Mucosa of descending colon (tissue), 3 donors: ENCODE results near the gene EXOC6. TPM values are rescaled to one million over a fixed set of nuclear protein-coding genes. Genes with fewer than 3 reads are reported as not detected.
A peak's percentile ranks its signal among the peaks of the same experiment; 100 is the strongest.

Experiments used
- ATAC-seq: fragments of 200-7000 bp; cut with Tn5 transposase; one replicate; pipeline ENCODE4 v1.9.1; 2020; ENCODE audit warnings: mild to moderate bottlenecking, moderate library complexity
- DNase-seq, 3 donors: peaks; one replicate each; pipeline ENCODE4 v3.0.0-alpha.2; 2020
- H3K36me3 ChIP-seq: fragments of 200-600 bp; one replicate; pipeline ENCODE4 v1.8.0; 2021; ENCODE audit warnings: low read depth, mild to moderate bottlenecking
- H3K4me1 ChIP-seq: fragments of 200-600 bp; one replicate; pipeline ENCODE4 v1.8.0; 2021; ENCODE audit warnings: low read depth, mild to moderate bottlenecking
- H3K4me3 ChIP-seq: fragments of 200-600 bp; one replicate; pipeline ENCODE4 v1.8.0; 2021; ENCODE audit warnings: mild to moderate bottlenecking
- H3K9me3 ChIP-seq: fragments of 200-600 bp; one replicate; pipeline ENCODE4 v1.8.0; 2021; ENCODE audit warnings: mild to moderate bottlenecking
- intact Hi-C, 2 donors: fragments of 100-400 bp; cut with DNase I in 1 of 2; cut with micrococcal nuclease in 1 of 2; formaldehyde crosslinking; loops; one replicate each; pipeline versions ENCODE4 v1.11.0 to v1.11.1; 2022; cut with DNase I, micrococcal nuclease
- total RNA-seq, 3 donors: library from RNA; stranded (reverse); fragmentation: NEBNext Ultra II Directional in 2 of 3; extraction: Animal tissue kit (Norgen Biotek cat#: 25700) in 2 of 3; gene quantifications; one replicate each; pipeline versions ENCODE4 v1.2.1 to v1.2.4, GENCODE V29; 2021 to 2023
- TF ChIP-seq, protein P1 (sequence below): fragments of 200-600 bp; IDR thresholded peaks from one replicate; pipeline ENCODE4 v1.8.0; 2022; ENCODE audit warnings: antibody characterized with exemption, mild to moderate bottlenecking
- donor health status: DM: no; HTN: no; CAD: no; lungs with moderate emphysema.
- donor health status: DM: no; HTN: no; CAD: no.
- donor health status: DM: no; HTN: yes; CAD: no.

The EXOC6 gene
- total RNA-seq, 3 donors from 2014 or later = 12.7 to 13.9 (median 13.1) TPM

DNA sequence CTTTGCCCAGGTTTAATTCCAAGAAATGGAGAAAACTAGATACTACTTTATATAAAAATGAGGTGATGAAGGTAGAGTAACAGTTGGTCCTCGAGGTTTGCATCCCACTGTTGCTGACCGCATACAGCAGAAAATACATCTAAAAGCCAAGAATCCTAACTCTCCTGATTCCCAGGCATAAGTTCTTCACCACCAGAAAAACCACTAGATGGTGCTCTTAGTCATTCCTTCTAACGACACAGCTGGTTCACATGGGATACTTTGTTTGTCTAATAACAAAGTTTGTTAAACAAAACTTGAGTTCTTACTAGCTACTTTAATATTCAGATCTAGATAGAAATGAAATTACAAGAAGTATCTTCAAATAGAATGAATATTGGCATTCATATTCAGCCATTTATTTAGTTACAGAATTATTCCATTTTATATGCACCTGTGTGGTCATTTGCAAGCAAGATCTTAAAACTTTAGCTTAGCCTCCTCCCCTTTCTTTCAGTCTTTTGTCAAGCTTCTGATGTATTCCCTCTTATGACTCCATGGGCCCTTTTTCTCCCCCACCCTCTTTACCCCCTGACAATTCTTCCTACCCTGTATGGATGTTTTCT lies 158.2 kb downstream of the EXOC6 start:
- Histone ChIP-seq H3K9me3 (no peaks in the 10 kb centered on the region), H3K4me3 (no peak overlapping the region), H3K4me1 (no peaks in the 10 kb centered on the region), H3K36me3 (no peaks in the 10 kb centered on the region)
- TF ChIP-seq, protein P1, sequence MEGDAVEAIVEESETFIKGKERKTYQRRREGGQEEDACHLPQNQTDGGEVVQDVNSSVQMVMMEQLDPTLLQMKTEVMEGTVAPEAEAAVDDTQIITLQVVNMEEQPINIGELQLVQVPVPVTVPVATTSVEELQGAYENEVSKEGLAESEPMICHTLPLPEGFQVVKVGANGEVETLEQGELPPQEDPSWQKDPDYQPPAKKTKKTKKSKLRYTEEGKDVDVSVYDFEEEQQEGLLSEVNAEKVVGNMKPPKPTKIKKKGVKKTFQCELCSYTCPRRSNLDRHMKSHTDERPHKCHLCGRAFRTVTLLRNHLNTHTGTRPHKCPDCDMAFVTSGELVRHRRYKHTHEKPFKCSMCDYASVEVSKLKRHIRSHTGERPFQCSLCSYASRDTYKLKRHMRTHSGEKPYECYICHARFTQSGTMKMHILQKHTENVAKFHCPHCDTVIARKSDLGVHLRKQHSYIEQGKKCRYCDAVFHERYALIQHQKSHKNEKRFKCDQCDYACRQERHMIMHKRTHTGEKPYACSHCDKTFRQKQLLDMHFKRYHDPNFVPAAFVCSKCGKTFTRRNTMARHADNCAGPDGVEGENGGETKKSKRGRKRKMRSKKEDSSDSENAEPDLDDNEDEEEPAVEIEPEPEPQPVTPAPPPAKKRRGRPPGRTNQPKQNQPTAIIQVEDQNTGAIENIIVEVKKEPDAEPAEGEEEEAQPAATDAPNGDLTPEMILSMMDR = peak; percentile 47
- ATAC-seq = peak; percentile 62
- intact Hi-C loops = no loop called here
- DNase-seq = peak in 1 of 3 donors; percentile 32

DNA sequence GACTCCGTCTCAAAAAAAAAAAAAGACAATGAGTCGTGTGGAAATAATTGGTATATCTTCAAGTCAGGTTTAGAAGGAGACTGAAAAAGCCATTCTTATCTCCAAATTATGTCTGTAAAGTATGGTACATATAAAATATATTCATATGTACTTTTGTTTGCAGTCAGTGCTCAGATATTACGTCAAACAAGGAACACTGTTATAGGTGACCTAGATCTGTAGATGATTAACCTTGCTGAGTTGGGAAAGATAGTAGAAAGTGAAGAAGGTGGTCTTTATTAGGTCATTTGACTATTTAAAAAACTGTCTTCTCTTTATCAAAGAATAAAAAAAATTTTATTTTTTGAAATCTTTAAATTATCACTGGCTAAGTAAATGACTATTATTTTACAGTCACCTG lies 167.4 kb downstream of the EXOC6 start:
- Histone ChIP-seq H3K36me3 (no peaks in the 10 kb centered on the region), H3K4me3 (no peak overlapping the region), H3K9me3 (no peaks in the 10 kb centered on the region), H3K4me1 (no peaks in the 10 kb centered on the region)
- ATAC-seq = peak; percentile 75
- no peak for DNase-seq
- TF ChIP-seq, protein P1 = no peak
- intact Hi-C loops = no loop called here

DNA sequence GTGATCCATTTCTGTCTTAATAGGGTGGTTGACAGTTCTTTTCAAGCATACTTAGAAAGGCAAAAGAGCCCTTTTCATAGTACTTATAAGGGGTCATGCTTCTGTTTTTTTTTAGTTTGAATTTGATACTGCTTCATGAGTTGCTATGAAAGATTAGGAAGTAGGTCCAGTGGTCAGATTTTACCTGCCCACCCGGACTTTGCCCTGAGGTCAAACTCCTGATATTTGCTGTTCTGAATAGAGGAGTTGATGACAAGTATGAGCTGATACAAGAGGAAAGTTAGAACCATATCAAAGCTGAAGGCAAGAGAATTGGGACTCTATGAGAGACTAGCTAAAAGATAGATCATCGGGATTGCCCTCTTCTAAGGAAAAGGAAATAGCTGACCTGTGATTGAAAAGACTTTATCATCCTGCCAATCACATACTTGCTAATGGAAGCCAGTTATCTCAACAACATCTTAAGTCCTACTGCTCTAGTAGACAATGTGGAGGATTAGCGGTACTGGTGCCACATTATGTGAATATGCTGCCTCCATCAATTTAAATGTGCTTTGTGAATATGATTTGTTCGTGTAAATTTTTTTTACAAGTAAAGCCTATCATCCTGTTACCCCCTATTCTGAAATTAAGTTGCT lies 174.8 kb downstream of the EXOC6 start:
- ATAC-seq (no peak), DNase-seq (no peak)
- TF ChIP-seq, protein P1 = no peak
- intact Hi-C loops = no loop called here
- Histone ChIP-seq H3K9me3 (no peaks in the 10 kb centered on the region), H3K36me3 (no peaks in the 10 kb centered on the region), H3K4me1 (no peaks in the 10 kb centered on the region), H3K4me3 (no peak overlapping the region)

DNA sequence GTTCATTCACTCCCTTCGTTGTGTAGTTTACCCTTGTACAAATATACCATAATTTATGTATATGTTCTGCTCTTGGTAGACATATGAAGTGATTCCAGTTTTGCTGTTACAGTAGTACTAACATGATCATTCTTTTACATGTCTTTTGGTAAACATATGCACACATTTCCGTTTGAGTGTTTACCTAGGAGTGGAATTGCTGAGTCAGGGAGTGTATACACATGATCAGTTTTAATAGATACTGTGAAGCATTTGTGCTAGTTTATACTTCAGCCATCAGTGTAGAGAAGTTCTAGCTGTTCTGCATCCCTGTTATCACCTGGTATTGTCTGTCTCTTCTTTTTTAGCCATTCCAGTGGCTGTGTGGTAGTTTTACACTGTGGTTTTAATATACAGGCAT lies 177.8 kb downstream of the EXOC6 start:
- no peaks in the 10 kb centered on the region for H3K36me3 ChIP-seq
- intact Hi-C loops = no loop called here
- no peaks in the 10 kb centered on the region for H3K4me1 ChIP-seq
- ATAC-seq (peak; percentile 50), DNase-seq (no peak)
- no peaks in the 10 kb centered on the region for H3K9me3 ChIP-seq
- no peak overlapping the region for H3K4me3 ChIP-seq
- TF ChIP-seq, protein P1 = no peak

DNA sequence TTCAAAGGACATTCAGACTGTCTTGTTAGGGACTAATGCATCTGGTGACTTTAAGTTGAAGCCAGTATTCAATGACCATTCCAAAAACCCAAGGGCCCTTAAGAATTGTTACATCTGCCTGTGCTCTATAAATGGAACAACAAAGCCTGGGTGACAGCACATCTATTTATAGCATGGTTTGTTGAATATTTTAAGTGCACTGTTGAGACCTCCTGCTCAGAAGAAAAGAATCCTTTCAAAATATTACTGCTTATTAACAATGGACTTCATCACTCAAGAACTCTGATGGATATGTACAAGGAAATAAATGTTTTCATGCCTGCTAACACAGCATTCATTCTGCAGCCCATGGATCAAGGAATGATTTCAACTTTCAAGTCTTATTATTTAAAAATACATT lies 179.2 kb downstream of the EXOC6 start:
- TF ChIP-seq, protein P1 = no peak
- H3K36me3 ChIP-seq = no peaks in the 10 kb centered on the region
- ATAC-seq (no peak), DNase-seq (no peak)
- H3K4me1 ChIP-seq = peaks cover 2% of the 10 kb centered on the region
- H3K4me3 ChIP-seq = no peak overlapping the region
- H3K9me3 ChIP-seq = no peaks in the 10 kb centered on the region
- intact Hi-C loops = no loop called here
